GM08714 (cell line): ENCODE data around the gene KLHDC7B.
A peak's percentile ranks its signal among the peaks of the same experiment; 100 is the strongest.

Experiments used
- H3K4me3 ChIP-seq: fragments of 200-500 bp; sonication (Bioruptor generic); 2 replicates; pipeline ENCODE4 v1.5.1; 2014; ENCODE audit warnings: mild to moderate bottlenecking, low read length, inconsistent platforms
- ZNF274 ChIP-seq: IDR thresholded peaks from 2 replicates; pipeline ENCODE4 v1.6.1; 2012; ENCODE audit warnings: mild to moderate bottlenecking, low read depth, low read length

The KLHDC7B gene

GRCh38 chr22:50523806-50524675 is 21.7 kb upstream of the KLHDC7B start:
- no peak for TF ChIP-seq ZNF274
- peak overlapping the region; percentile 59 for H3K4me3 ChIP-seq

DNA sequence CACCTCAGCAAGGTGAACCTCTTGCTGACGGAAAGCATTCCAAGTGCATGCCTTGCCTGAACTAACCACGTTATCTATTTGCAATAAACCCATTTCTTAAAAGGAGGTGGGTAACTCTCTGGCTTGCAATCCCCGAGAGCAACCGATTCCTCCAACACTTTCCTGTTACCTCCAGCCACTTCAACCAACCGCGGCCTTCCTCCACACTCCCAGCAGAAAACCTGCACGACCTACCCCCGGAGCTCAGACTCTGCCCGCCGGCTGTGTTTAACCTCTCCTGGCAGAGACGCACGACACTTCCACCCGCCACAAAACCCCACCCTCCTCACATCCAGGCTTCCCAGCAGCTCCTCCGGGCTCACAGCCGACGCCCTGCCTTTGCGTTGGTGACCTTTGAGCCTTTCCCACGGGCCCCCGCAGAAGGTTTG is 21.0 kb upstream of the KLHDC7B start:
- H3K4me3 ChIP-seq: peak overlapping the region; percentile 59
- no peak for TF ChIP-seq ZNF274

- peak within 1 kb of the TSS; percentile 59 for H3K4me3 ChIP-seq
- no peak for TF ChIP-seq ZNF274
Measured at GRCh38 chr22:50525104-50525857, 20.4 kb upstream of the KLHDC7B start, which contains the start of gene SCO2. Gene SCO2, minus strand, starts transcription at chr22:50525598. Its CDS starts 1,187 bp downstream, at chr22:50524411.

DNA sequence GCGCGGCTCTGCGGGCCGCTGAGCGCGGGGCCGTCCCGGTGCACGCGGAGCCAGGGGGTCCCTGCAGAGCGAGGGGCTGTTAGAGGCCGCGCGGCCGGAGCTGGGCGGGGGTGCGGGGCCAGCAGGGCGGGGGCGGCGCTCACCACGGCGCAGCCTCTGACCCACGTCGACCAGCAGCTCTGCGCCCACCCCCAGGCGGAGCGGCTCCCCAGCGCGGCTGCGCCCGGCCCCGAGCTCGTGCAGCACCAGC is 19.9 kb upstream of the KLHDC7B start:
- TF ChIP-seq ZNF274: no peak
- peak overlapping the region; percentile 59; the same call in 1 of the 2 replicates for H3K4me3 ChIP-seq

DNA sequence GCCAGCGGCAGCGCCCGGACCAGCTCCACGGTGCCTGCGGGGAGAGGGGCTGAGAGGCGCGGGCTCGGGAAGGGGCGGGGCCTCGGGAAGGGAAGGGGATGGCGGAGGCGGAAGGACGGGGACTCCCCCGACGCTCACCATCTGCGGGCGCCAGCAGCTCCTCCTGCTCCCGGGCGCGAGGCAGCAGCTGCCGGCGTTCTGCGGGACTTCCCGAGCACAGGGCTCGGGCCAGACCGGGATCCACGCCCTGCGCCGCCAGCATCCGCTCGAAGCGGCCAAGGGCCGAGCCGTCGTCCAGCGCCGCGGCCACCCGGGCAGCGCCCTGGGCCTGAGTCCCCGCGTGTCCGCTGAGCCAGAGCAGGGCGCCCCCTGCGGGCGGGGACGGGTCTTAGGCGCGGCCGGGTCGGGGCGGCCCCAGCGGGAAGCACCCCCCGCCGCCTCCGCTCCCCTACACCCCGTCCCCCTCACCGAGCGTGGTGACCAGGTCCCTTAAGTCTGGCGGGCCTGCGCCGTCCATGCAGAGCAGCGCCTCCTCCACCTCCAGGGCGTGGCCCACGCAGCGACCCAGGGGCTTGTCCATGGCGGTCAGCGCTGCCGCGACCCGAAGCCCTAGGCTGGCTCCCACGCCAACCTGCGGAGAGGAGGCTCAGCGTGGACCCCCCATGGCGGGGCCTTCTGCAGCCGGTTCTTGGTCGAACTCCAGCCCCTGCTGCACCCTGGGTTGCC is 19.4 kb upstream of the KLHDC7B start:
- TF ChIP-seq ZNF274: no peak

DNA sequence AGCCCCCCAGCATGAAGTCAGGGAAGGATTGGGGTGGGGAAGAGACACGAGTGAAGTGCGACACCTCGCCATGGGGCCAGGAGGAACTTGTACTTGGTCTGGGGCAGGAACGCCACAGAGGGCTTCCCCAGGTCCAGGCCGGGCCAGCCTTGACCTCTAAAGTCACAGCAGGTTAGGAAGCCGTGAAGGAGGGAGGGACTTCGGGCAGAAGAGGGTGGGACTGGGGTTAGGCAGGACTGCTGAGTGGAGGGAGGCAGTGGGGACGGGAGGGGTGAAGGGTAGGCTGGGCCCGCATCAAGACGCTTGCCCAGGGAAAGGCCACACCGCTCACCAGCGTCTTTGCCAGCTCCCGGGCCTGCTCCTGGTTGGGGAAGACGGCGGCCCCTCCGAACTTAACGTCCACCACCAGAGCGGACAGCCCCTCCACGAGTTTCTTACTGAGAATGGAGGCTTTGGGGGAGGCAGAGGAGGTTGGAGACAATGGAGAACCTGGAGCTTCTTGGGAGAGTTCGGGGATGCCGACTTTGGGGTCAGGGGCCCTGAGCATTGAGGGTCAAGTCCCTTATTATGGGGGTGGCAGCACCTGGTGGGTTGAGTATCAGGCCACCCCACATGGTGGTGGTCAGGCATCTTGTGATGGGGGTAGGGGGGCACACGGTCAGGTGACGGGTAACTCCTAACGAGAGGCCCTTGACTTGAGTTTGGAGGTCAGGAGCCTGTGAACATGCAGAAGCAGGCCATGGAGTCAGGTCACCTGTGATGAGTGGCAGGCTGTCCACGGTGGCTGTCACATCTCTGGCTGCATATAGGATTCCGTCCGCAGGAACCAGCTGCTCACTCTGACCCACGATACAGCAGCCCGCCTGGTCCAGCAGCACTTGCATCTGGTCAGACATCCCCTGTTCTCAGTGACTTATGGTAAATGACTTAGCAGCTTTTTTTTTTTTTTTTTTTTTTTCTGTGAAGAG is 18.6 kb upstream of the KLHDC7B start:
- no peak for TF ChIP-seq ZNF274
- peak overlapping the region; percentile 59; the same call in 1 of the 2 replicates for H3K4me3 ChIP-seq

More for the DNA sequence above, 19.4 kb upstream of the KLHDC7B start:
- H3K4me3 ChIP-seq: peak overlapping the region; percentile 59; the same call in 1 of the 2 replicates

DNA sequence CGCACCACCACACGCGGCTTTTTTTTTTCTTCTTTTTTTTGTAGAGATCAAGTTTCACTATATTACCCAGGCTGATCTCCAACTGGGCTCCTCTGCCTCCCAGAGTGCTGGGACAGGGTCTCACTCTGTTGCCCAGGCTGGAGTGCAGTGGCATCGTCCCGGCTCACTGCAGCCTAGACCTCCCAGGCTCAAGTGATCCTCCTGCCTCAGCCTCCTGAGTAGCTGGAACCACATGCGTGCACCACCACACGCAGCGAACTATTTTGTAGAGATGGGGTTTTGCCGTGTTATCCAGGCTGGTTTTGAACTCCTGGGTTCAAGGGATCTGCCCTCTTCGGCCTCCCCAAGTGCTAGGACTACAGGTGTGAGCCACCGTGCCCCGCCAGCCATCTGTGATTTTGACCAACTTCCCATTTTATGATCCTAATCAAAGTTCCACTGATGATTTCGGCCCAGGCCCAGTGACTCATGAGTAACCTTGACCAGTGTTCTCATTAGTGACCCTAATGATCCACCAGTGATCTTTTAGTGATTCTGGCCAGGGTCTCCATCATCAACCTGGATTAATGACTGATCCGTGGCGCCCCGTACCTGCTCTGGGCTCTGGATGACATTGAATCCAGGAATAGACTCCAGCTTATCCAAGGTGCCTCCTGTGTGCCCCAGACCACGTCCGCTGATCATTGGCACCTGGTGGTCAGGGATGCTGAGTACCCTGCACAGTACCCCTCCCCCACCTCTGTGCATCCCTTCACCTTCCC is 17.6 kb upstream of the KLHDC7B start:
- no peak for TF ChIP-seq ZNF274
- no peak overlapping the region for H3K4me3 ChIP-seq

DNA sequence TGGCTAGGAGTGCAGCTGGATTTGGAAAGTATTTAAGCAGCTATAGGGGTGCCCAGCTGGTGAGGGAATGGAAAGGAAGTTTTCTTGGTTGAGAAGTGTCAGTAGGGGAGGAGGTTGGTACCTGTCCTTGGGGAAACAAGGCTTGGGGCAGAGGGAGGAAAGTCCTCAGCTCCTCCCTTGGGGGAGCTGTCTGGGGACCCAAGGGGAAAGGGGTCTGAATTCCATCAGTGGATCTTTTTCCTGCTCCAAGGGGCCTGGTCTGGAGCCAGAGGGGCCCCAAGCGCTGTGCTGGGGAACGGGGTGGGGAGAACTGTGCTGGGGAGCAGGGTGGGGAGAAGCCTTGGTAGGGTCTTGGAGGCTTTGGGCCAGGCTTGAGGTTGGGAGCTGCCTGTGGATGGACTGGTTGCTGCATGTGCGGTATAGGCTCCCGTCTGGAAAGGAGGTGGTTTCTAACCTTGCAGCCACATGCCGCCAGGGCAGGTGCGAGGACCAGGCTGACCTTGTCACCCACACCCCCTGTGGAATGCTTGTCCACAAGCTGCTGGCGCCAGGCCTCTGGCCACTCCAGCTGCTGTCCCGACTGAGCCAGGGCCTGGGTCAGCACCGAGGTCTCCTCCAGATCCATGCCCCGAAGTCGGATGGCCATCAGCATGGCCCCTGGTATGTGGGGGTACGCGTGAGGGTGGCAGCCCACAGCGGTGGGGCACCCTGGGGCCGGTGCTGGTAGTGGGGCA is 16.9 kb upstream of the KLHDC7B start:
- TF ChIP-seq ZNF274: no peak
- peak overlapping the region; percentile 79; the same call in 1 of the 2 replicates for H3K4me3 ChIP-seq

GRCh38 chr22:50529416-50529896 is 16.2 kb upstream of the KLHDC7B start:
- TF ChIP-seq ZNF274: no peak

GRCh38 chr22:50529897-50530579 is 15.7 kb upstream of the KLHDC7B start, which contains the start of gene TYMP:
Gene TYMP, minus strand, starts transcription at chr22:50530012. Its CDS starts 303 bp downstream, at chr22:50529709.
- peak within 1 kb of the TSS; percentile 79 for H3K4me3 ChIP-seq
- TF ChIP-seq ZNF274: no peak

More at GRCh38 chr22:50529416-50529896, 16.2 kb upstream of the KLHDC7B start:
- peak overlapping the region; percentile 79; the same call in 1 of the 2 replicates for H3K4me3 ChIP-seq

DNA sequence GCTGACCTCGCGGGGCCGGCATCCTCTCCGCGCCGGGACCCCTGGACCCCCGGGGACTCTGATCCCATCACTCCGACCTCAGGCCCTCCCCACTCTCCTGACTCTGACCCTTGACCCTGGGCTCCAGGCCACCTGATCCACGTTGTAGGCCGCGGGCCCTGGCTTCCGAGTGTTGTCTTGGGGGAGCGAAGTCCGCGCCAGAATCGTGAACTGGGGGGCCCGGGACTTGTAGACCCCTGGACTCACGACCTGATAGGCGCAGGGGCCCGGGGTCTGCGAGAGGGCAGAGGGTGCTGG is 15.2 kb upstream of the KLHDC7B start:
- H3K4me3 ChIP-seq: peak overlapping the region; percentile 79
- TF ChIP-seq ZNF274: no peak
